HCT116 (cell line): Measurements from ENCODE around the gene CNTROB. TPM values are rescaled to one million over a fixed set of nuclear protein-coding genes. Genes with fewer than 3 reads are reported as not detected.

Experiments
- ATAC-seq: fragments of 200-7000 bp; cut with Tn5 transposase; 2 replicates; pipeline ENCODE4 v1.9.1; 2020; ENCODE audit warnings: mild to moderate bottlenecking, moderate library complexity
- BruUV-seq: library from RNA; stranded (reverse); fragments of 400-500 nt; replicated peaks from 2 replicates; lab custom pipeline; 2021; lab: Mats Ljungman, UMichigan
- CTCF ChIA-PET: fragments of 300-600 bp; sonication (Branson Sonifier 250); formaldehyde crosslinking; loops from one replicate; lab custom pipeline; 2021; ENCODE audit warnings: antibody characterized with exemption; lab: Charles Lee
- POLR2A ChIA-PET: fragments of 300-600, 350-600 bp; sonication (Branson Sonifier 250); formaldehyde crosslinking; loops from one replicate; lab custom pipeline; 2021; ENCODE audit warnings: antibody characterized with exemption; lab: Charles Lee
- RAD21 ChIA-PET, 2 experiments: fragments of 300-600 bp; sonication (Branson Sonifier 250); formaldehyde crosslinking; loops; one replicate each; lab custom pipeline; 2023; ENCODE audit warnings: low total read pairs in 2 of 2; ENCODE audit not compliant: uncharacterized antibody in 2 of 2, unreplicated experiment in 2 of 2, low non-redundant PET in 1 of 2; lab: Charles Lee
- DNase-seq: peaks from one replicate; pipeline ENCODE4 v3.0.0-alpha.2; 2010; ENCODE audit warnings: low read depth, low spot score
- H2AFZ ChIP-seq: fragments of 200-600 bp; shearing (Covaris generic), sonication (generic); 2 replicates; pipeline ENCODE4 v1.6.1; 2017; ENCODE audit warnings: low read depth, mixed run types, mixed read lengths, antibody characterized with exemption, low read length; ENCODE audit not compliant: poor library complexity, severe bottlenecking
- H3K27ac ChIP-seq: 2 replicates; pipeline ENCODE4 v1.5.1; 2012; ENCODE audit warnings: low read depth, low read length
- H3K27me3 ChIP-seq: fragments of 200-600 bp; sonication (generic); 2 replicates; pipeline ENCODE4 v1.6.1; 2016; ENCODE audit warnings: mixed run types, low read length, mixed read lengths; ENCODE audit not compliant: insufficient read depth
- H3K36me3 ChIP-seq, 2 experiments: fragments of 200-500 bp in 1 of 2; fragments of 200-600 bp in 1 of 2; sonication (Bioruptor generic) in 1 of 2; sonication (generic) in 1 of 2; 2 replicates each; pipeline versions ENCODE4 v1.5.1 to v1.6.1; 2014 to 2016; ENCODE audit warnings: low read length in 2 of 2, inconsistent platforms in 1 of 2, mixed read lengths in 1 of 2, mixed run types in 1 of 2; ENCODE audit not compliant: insufficient read depth in 2 of 2, control insufficient read depth in 1 of 2
- H3K4me1 ChIP-seq, 2 experiments: fragments of 200-600 bp in 1 of 2; sonication (generic) in 1 of 2; 2 replicates each; pipeline versions ENCODE4 v1.5.1 to v1.6.1; 2012 to 2017; ENCODE audit warnings: low read length in 2 of 2, inconsistent platforms in 1 of 2, mild to moderate bottlenecking in 1 of 2, mixed read lengths in 1 of 2, mixed run types in 1 of 2, moderate library complexity in 1 of 2; ENCODE audit not compliant: insufficient read depth in 2 of 2, control insufficient read depth in 1 of 2
- H3K4me2 ChIP-seq: fragments of 200-600 bp; sonication (generic); 2 replicates; pipeline ENCODE4 v1.6.1; 2017; ENCODE audit warnings: mixed run types, low read length, mixed read lengths
- H3K4me3 ChIP-seq, 2 experiments: fragments of 200-600 bp in 1 of 2; sonication (generic) in 1 of 2; replicated peaks in 1 of 2; 2 replicates each; pipeline ENCODE4 v1.5.1; 2011 to 2016; ENCODE audit warnings: low read length in 2 of 2, control low read depth in 1 of 2, low read depth in 1 of 2, mild to moderate bottlenecking in 1 of 2, mixed read lengths in 1 of 2, mixed run types in 1 of 2
- H3K79me2 ChIP-seq: fragments of 200-600 bp; sonication (generic); 2 replicates; pipeline ENCODE4 v1.6.1; 2017; ENCODE audit warnings: mild to moderate bottlenecking, mixed run types, low read length, moderate library complexity, mixed read lengths; ENCODE audit not compliant: insufficient read depth
- H3K9ac ChIP-seq: fragments of 200-600 bp; sonication (generic); 2 replicates; pipeline ENCODE4 v1.6.1; 2016; ENCODE audit warnings: low read length, mixed read lengths
- H3K9me2 ChIP-seq: fragments of 200-600 bp; sonication (generic), shearing (Covaris generic); 2 replicates; pipeline ENCODE4 v1.6.1; 2017; ENCODE audit warnings: mixed run types, mild to moderate bottlenecking, moderate library complexity; ENCODE audit not compliant: insufficient read depth
- H3K9me3 ChIP-seq, 2 experiments: fragments of 200-500 bp in 1 of 2; fragments of 200-600 bp in 1 of 2; sonication (Bioruptor generic) in 1 of 2; sonication (generic) in 1 of 2; 2 replicates each; pipeline ENCODE4 v1.6.1; 2014 to 2017; ENCODE audit warnings: low read length in 2 of 2, mixed read lengths in 2 of 2, inconsistent platforms in 1 of 2, low read depth in 1 of 2, mild to moderate bottlenecking in 1 of 2, mixed run types in 1 of 2, moderate library complexity in 1 of 2; ENCODE audit not compliant: control insufficient read depth in 1 of 2, insufficient read depth in 1 of 2
- H4K20me1 ChIP-seq: fragments of 200-600 bp; sonication (generic), shearing (Covaris generic); 2 replicates; pipeline ENCODE4 v1.6.1; 2017; ENCODE audit warnings: mixed run types, mild to moderate bottlenecking, moderate library complexity; ENCODE audit not compliant: insufficient read depth
- CBX3 ChIP-seq: IDR thresholded peaks from 2 replicates; pipeline ENCODE4 v1.6.1; 2012; ENCODE audit warnings: low read depth
- CEBPB ChIP-seq: IDR thresholded peaks from 2 replicates; pipeline ENCODE4 v1.6.1; 2012; ENCODE audit warnings: low read depth
- CTCF ChIP-seq, 3 experiments: fragments of 200-600 bp in 1 of 3; sonication (generic) in 1 of 3; IDR thresholded peaks in 2 of 3; conservative IDR thresholded peaks in 1 of 3; 2 replicates each; pipeline ENCODE4 v1.5.1; 2012 to 2017; ENCODE audit warnings: low read depth in 2 of 3, low read length in 2 of 3, antibody characterized with exemption in 1 of 3, borderline replicate concordance in 1 of 3, control low read depth in 1 of 3, mild to moderate bottlenecking in 1 of 3, mixed read lengths in 1 of 3, mixed run types in 1 of 3, moderate library complexity in 1 of 3; ENCODE audit not compliant: insufficient read depth in 1 of 3
- EGR1 ChIP-seq: IDR thresholded peaks from 2 replicates; pipeline ENCODE4 v1.6.1; 2012; ENCODE audit warnings: low read depth
- EZH2 ChIP-seq: fragments of 200-600 bp; sonication (generic); IDR thresholded peaks from 2 replicates; pipeline ENCODE4 v1.6.1; 2017; ENCODE audit warnings: antibody characterized with exemption, mixed run types
- FOSL1 ChIP-seq: IDR thresholded peaks from 2 replicates; pipeline ENCODE4 v1.6.1; 2012; ENCODE audit warnings: low read depth
- JUND ChIP-seq: IDR thresholded peaks from 2 replicates; pipeline ENCODE4 v1.6.1; 2012
- MAX ChIP-seq: IDR thresholded peaks from 2 replicates; pipeline ENCODE4 v1.6.1; 2012
- POLR2A ChIP-seq: IDR thresholded peaks from 2 replicates; pipeline ENCODE4 v1.7.0; 2011; ENCODE audit warnings: borderline replicate concordance; ENCODE audit not compliant: insufficient read depth, insufficient read length; ENCODE audit errors: extremely low read depth
- RAD21 ChIP-seq: IDR thresholded peaks from 2 replicates; pipeline ENCODE4 v1.6.1; 2012; ENCODE audit warnings: low read depth, mild to moderate bottlenecking
- SIN3A ChIP-seq: IDR thresholded peaks from 2 replicates; pipeline ENCODE4 v1.6.1; 2012; ENCODE audit warnings: low read depth
- SRF ChIP-seq: IDR thresholded peaks from 2 replicates; pipeline ENCODE4 v1.6.1; 2012; ENCODE audit warnings: low read depth
- YY1 ChIP-seq: IDR thresholded peaks from 2 replicates; pipeline ENCODE4 v1.6.1; 2011; ENCODE audit warnings: low read length, low read depth, moderate library complexity, mild to moderate bottlenecking; ENCODE audit not compliant: insufficient replicate concordance; ENCODE audit errors: extremely low read depth
- ZFX ChIP-seq: fragments of 450-650 bp; IDR thresholded peaks from 2 replicates; pipeline ENCODE4 v1.6.1; 2017
- ZNF274 ChIP-seq: fragments of 200-500 bp; sonication (Bioruptor generic); IDR thresholded peaks from 2 replicates; pipeline ENCODE4 v1.6.1; 2014; ENCODE audit warnings: mild to moderate bottlenecking, low read depth, low read length, inconsistent platforms
- intact Hi-C: fragments of 100-400 bp; cut with micrococcal nuclease; formaldehyde crosslinking; loops from 2 replicates; pipeline ENCODE4 v1.10.0; 2022
- total RNA-seq: library from RNA; stranded (reverse); gene quantifications from one replicate; pipeline ENCODE4 v1.2.1, GENCODE V29; 2021; ENCODE audit not compliant: unreplicated experiment
- TF ChIP-seq, protein P1 (sequence below): IDR thresholded peaks from 2 replicates; pipeline ENCODE4 v1.6.1; 2012
- TF ChIP-seq, protein P2 (sequence below): IDR thresholded peaks from 2 replicates; pipeline ENCODE4 v1.6.1; 2011; ENCODE audit warnings: mild to moderate bottlenecking, low read length, moderate library complexity; ENCODE audit not compliant: insufficient replicate concordance; ENCODE audit errors: extremely low read depth

Gene CNTROB
- total RNA-seq, 1 experiment from 2014 or later = 54.6 TPM

GRCh38 chr17:7946441-7946840, 14.4 kb downstream of the CNTROB start (continued):
- TF ChIP-seq, protein P1, sequence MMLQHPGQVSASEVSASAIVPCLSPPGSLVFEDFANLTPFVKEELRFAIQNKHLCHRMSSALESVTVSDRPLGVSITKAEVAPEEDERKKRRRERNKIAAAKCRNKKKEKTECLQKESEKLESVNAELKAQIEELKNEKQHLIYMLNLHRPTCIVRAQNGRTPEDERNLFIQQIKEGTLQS = no peak
- TF ChIP-seq EGR1 (no peak), SIN3A (no peak), POLR2A (no peak), JUND (no peak), ZFX (no peak)

- Histone ChIP-seq H3K27me3 (no peaks in the 10 kb centered on the region), H2AFZ (no peak overlapping the region), H3K4me2 (no peak overlapping the region), H3K9me3 (no peaks in the 10 kb centered on the region), H3K4me3 (no peak overlapping the region), H3K27ac (no peak overlapping the region), H4K20me1 (no peaks in the 10 kb centered on the region), H3K79me2 (no peaks in the 10 kb centered on the region), H3K36me3 (peaks cover 45 to 52% of the 10 kb centered on the region in 2 experiments), H3K4me1 (no peaks in the 10 kb centered on the region), H3K9me2 (no peaks in the 10 kb centered on the region), H3K9ac (no peak overlapping the region)
- CTCF ChIA-PET = interaction anchor here (1.4 kb wide), 1 partner anchor 94 kb away, joined by 3 read pairs; no protein-coding TSS in a partner anchor
- RAD21 ChIA-PET = no interaction called here
- intact Hi-C loops = no loop called here
- TF ChIP-seq MAX (no peak), CBX3 (no peak), EGR1 (no peak), EZH2 (no peak), CEBPB (no peak), CTCF (IDR thresholded peaks at IDR 0.05 in 2 of 3, conservative IDR thresholded peaks at IDR 0.05 in 1 of 3; ENCODE audit: borderline replicate concordance in 1 of 3, insufficient read depth in 1 of 3, low read depth in 2 of 3, low read length in 2 of 3) (no peak), ZNF274 (no peak), YY1 (no peak), JUND (no peak), SRF (no peak), FOSL1 (no peak), RAD21 (no peak)
- TF ChIP-seq, protein P2, sequence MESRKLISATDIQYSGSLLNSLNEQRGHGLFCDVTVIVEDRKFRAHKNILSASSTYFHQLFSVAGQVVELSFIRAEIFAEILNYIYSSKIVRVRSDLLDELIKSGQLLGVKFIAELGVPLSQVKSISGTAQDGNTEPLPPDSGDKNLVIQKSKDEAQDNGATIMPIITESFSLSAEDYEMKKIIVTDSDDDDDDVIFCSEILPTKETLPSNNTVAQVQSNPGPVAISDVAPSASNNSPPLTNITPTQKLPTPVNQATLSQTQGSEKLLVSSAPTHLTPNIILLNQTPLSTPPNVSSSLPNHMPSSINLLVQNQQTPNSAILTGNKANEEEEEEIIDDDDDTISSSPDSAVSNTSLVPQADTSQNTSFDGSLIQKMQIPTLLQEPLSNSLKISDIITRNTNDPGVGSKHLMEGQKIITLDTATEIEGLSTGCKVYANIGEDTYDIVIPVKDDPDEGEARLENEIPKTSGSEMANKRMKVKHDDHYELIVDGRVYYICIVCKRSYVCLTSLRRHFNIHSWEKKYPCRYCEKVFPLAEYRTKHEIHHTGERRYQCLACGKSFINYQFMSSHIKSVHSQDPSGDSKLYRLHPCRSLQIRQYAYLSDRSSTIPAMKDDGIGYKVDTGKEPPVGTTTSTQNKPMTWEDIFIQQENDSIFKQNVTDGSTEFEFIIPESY = no peak
- ATAC-seq (no peak), DNase-seq (no peak)
- BruUV-seq = no TSS peak
- POLR2A ChIA-PET = no interaction called here
Observed at GRCh38 chr17:7947651-7948050, 15.6 kb downstream of the CNTROB start.
